Activated naive CD4-positive, alpha-beta T cell treated with anti-CD3 and anti-CD28 coated beads, Interleukin-2, amount 50 U/mL, for 72 hours (primary cell): ENCODE measurements around the gene CACNA1B. TPM values are rescaled to one million over a fixed set of nuclear protein-coding genes. Genes with fewer than 3 reads are reported as not detected.

ENCODE experiments used
- ATAC-seq, 2 donors: fragments of 150-1000 bp; cut with Tn5 transposase; 2 replicates each; pipeline ENCODE4 v1.10.0; 2021; ENCODE audit warnings: mild to moderate bottlenecking in 2 of 2, moderate library complexity in 2 of 2
- DNase-seq, 2 donors: peaks; one replicate each; pipeline ENCODE4 v3.0.0; 2021 to 2022; ENCODE audit warnings: low spot score in 2 of 2
- H3K27ac Mint-ChIP-seq, 2 donors: one replicate each; pipeline ENCODE4 v1.8.0; 2022; ENCODE audit warnings: mild to moderate bottlenecking in 2 of 2, mixed read lengths in 2 of 2
- H3K36me3 Mint-ChIP-seq, 2 donors: one replicate each; pipeline ENCODE4 v1.8.0; 2022; ENCODE audit warnings: mixed read lengths in 2 of 2
- H3K9me3 Mint-ChIP-seq, 2 donors: one replicate each; pipeline ENCODE4 v1.8.0; 2022; ENCODE audit warnings: mixed read lengths in 2 of 2
- total RNA-seq, 2 donors: library from RNA; stranded (reverse); gene quantifications; one replicate each; pipeline ENCODE4 v1.2.3, GENCODE V29; 2022

CACNA1B gene
- total RNA-seq, 2 donors from 2014 or later, result 0.04 to 0.07 TPM

GRCh38 chr9:137851516-137852267 is 25.9 kb upstream of the CACNA1B start:
- peak overlapping the region in 1 of 2 donors; percentile 7 for H3K27ac Mint-ChIP-seq
- peaks cover 15 to 19% of the 10 kb centered on the region in 2 donors for H3K9me3 Mint-ChIP-seq
- no peak for ATAC-seq
- H3K36me3 Mint-ChIP-seq, result peaks cover 7 to 20% of the 10 kb centered on the region in 2 donors
- DNase-seq, result no peak

- DNase-seq (no peak), ATAC-seq (peak in 1 of 2 donors; percentile 78)
- H3K9me3 Mint-ChIP-seq, result peaks cover 15 to 19% of the 10 kb centered on the region in 2 donors
- peaks cover 7 to 21% of the 10 kb centered on the region in 2 donors for H3K36me3 Mint-ChIP-seq
- no peak overlapping the region for H3K27ac Mint-ChIP-seq
Measured at GRCh38 chr9:137853392-137853995, 24.1 kb upstream of the CACNA1B start.

- Mint-ChIP-seq H3K36me3 (peaks cover 28 to 31% of the 10 kb centered on the region in 2 donors), H3K9me3 (peaks cover 21 to 32% of the 10 kb centered on the region in 2 donors), H3K27ac (no peak overlapping the region)
- ATAC-seq (no peak), DNase-seq (no peak)
Measured at GRCh38 chr9:137860361-137860760, 17.2 kb upstream of the CACNA1B start.

GRCh38 chr9:137865581-137866145 is 11.9 kb upstream of the CACNA1B start:
- Mint-ChIP-seq H3K9me3 (peaks cover 8 to 14% of the 10 kb centered on the region in 2 donors), H3K36me3 (peaks cover 15% of the 10 kb centered on the region in 2 donors), H3K27ac (no peak overlapping the region)
- no peak for ATAC-seq
- no peak for DNase-seq

GRCh38 chr9:137866226-137867141 is 11.1 kb upstream of the CACNA1B start:
- Mint-ChIP-seq H3K9me3 (peaks cover 6 to 14% of the 10 kb centered on the region in 2 donors), H3K36me3 (peaks cover 8 to 14% of the 10 kb centered on the region in 2 donors), H3K27ac (no peak overlapping the region)
- ATAC-seq, result peak in 1 of 2 donors; percentile 63
- no peak for DNase-seq

GRCh38 chr9:137870432-137870831 is 7.2 kb upstream of the CACNA1B start:
- DNase-seq, result no peak
- ATAC-seq, result no peak
- peaks cover 0 to 5% of the 10 kb centered on the region in 2 donors for H3K36me3 Mint-ChIP-seq
- no peaks in the 10 kb centered on the region for H3K9me3 Mint-ChIP-seq
- H3K27ac Mint-ChIP-seq, result no peak overlapping the region

GRCh38 chr9:137872296-137872695 is 5.3 kb upstream of the CACNA1B start:
- no peak for ATAC-seq
- no peaks in the 10 kb centered on the region for H3K9me3 Mint-ChIP-seq

GRCh38 chr9:137873408-137873807 is 4.2 kb upstream of the CACNA1B start:
- Mint-ChIP-seq H3K27ac (no peak overlapping the region), H3K36me3 (peaks cover 0 to 8% of the 10 kb centered on the region in 2 donors), H3K9me3 (no peaks in the 10 kb centered on the region)
- ATAC-seq (no peak), DNase-seq (no peak)

More at GRCh38 chr9:137872296-137872695, 5.3 kb upstream of the CACNA1B start:
- Mint-ChIP-seq H3K36me3 (peaks cover 0 to 9% of the 10 kb centered on the region in 2 donors), H3K27ac (no peak overlapping the region)
- DNase-seq, result no peak

- H3K27ac Mint-ChIP-seq, result no peak overlapping the region
- ATAC-seq (no peak), DNase-seq (no peak)
- H3K36me3 Mint-ChIP-seq, result peaks cover 0 to 5% of the 10 kb centered on the region in 2 donors
- H3K9me3 Mint-ChIP-seq, result no peaks in the 10 kb centered on the region
Measured at GRCh38 chr9:137873858-137874362, 3.7 kb upstream of the CACNA1B start.

GRCh38 chr9:137875354-137875753 is 2.2 kb upstream of the CACNA1B start:
- Mint-ChIP-seq H3K9me3 (no peaks in the 10 kb centered on the region), H3K27ac (no peak overlapping the region), H3K36me3 (peaks cover 0 to 5% of the 10 kb centered on the region in 2 donors)
- no peak for ATAC-seq
- no peak for DNase-seq

- no peaks in the 10 kb centered on the region for H3K9me3 Mint-ChIP-seq
- no peak overlapping the region for H3K27ac Mint-ChIP-seq
- ATAC-seq (no peak), DNase-seq (no peak)
- peaks cover 0 to 5% of the 10 kb centered on the region in 2 donors for H3K36me3 Mint-ChIP-seq
Measured at GRCh38 chr9:137875846-137876245, 1.7 kb upstream of the CACNA1B start.

GRCh38 chr9:137876269-137876668 is 1.3 kb upstream of the CACNA1B start:
- peaks cover 0 to 5% of the 10 kb centered on the region in 2 donors for H3K36me3 Mint-ChIP-seq
- H3K9me3 Mint-ChIP-seq, result no peaks in the 10 kb centered on the region
- no peak for ATAC-seq
- H3K27ac Mint-ChIP-seq, result no peak overlapping the region
- DNase-seq, result no peak

- Mint-ChIP-seq H3K36me3 (peaks cover 0 to 5% of the 10 kb centered on the region in 2 donors), H3K27ac (no peak overlapping the region), H3K9me3 (no peaks in the 10 kb centered on the region)
- DNase-seq, result no peak
- no peak for ATAC-seq
Measured at GRCh38 chr9:137876781-137877386, 698 bp upstream of the CACNA1B start.

GRCh38 chr9:137878146-137878941 is 762 bp downstream of the CACNA1B start:
- peak in 1 of 2 donors; percentile 62 for DNase-seq
- Mint-ChIP-seq H3K27ac (no peak overlapping the region), H3K36me3 (peaks cover 0 to 5% of the 10 kb centered on the region in 2 donors), H3K9me3 (no peaks in the 10 kb centered on the region)
- ATAC-seq, result peak; percentile 19 to 78

- Mint-ChIP-seq H3K9me3 (no peaks in the 10 kb centered on the region), H3K27ac (no peak overlapping the region), H3K36me3 (peaks cover 0 to 5% of the 10 kb centered on the region in 2 donors)
- ATAC-seq (no peak), DNase-seq (no peak)
Measured at GRCh38 chr9:137879052-137879451, 1.5 kb downstream of the CACNA1B start.
